SH-SY5Y (cell line): ENCODE measurements around the gene PACS1.

Experiments
- GATA2 ChIP-seq: IDR thresholded peaks from 2 replicates; pipeline ENCODE4 v1.6.1; 2011; ENCODE audit warnings: mild to moderate bottlenecking, low read depth, low read length
- GATA3 ChIP-seq: IDR thresholded peaks from 2 replicates; pipeline ENCODE4 v1.6.1; 2011; ENCODE audit warnings: low read depth, mild to moderate bottlenecking, low read length, moderate library complexity

- TF ChIP-seq GATA3 = no peak
- TF ChIP-seq GATA2 = no peak
Observed at GRCh38 chr11:66251809-66252208, 181.7 kb downstream of the PACS1 start.
